ENCODE data around the gene VAV2.

VAV2 gene

GRCh38 chr9:133792721-133793470 lies 199.2 kb downstream of the VAV2 start:
- Mint-ChIP-seq H3K27me3 (ENCODE audit: low read depth, poor library complexity) (peaks cover 3% of the 10 kb centered on the region), H3K4me1 (peaks cover 23% of the 10 kb centered on the region), H3K9me3 (no peaks in the 10 kb centered on the region), H3K36me3 (ENCODE audit: low read depth) (peaks cover 17% of the 10 kb centered on the region), H3K27ac (no peak overlapping the region), H3K4me3 (no peak overlapping the region)
- DNase-seq: peak; percentile 85
- peak; percentile 91 for TF ChIP-seq CTCF (IDR thresholded peaks at IDR 0.05)

GRCh38 chr9:133791735-133792649 lies 200.1 kb downstream of the VAV2 start:
- H3K36me3 Mint-ChIP-seq (ENCODE audit: low read depth): peaks cover 17% of the 10 kb centered on the region
- no peak overlapping the region for H3K4me3 Mint-ChIP-seq
- DNase-seq: no peak
- peaks cover 23% of the 10 kb centered on the region for H3K4me1 Mint-ChIP-seq
- peaks cover 3% of the 10 kb centered on the region for H3K27me3 Mint-ChIP-seq (ENCODE audit: low read depth, poor library complexity)
- H3K27ac Mint-ChIP-seq: no peak overlapping the region
- no peaks in the 10 kb centered on the region for H3K9me3 Mint-ChIP-seq
- no peak for TF ChIP-seq CTCF (IDR thresholded peaks at IDR 0.05)

- Mint-ChIP-seq H3K4me1 (peaks cover 23% of the 10 kb centered on the region), H3K9me3 (no peaks in the 10 kb centered on the region), H3K27me3 (ENCODE audit: low read depth, poor library complexity) (peaks cover 3% of the 10 kb centered on the region), H3K36me3 (ENCODE audit: low read depth) (peaks cover 14% of the 10 kb centered on the region), H3K27ac (no peak overlapping the region), H3K4me3 (no peak overlapping the region)
- TF ChIP-seq CTCF (IDR thresholded peaks at IDR 0.05): no peak
- DNase-seq: no peak
These were observed 201.1 kb downstream of the VAV2 start for GRCh38 chr9:133791069-133791468.

- H3K27ac Mint-ChIP-seq: no peak overlapping the region
- no peak overlapping the region for H3K4me3 Mint-ChIP-seq
- peaks cover 9% of the 10 kb centered on the region for H3K36me3 Mint-ChIP-seq (ENCODE audit: low read depth)
- peaks cover 19% of the 10 kb centered on the region for H3K4me1 Mint-ChIP-seq
- TF ChIP-seq CTCF (IDR thresholded peaks at IDR 0.05): no peak
- peaks cover 3% of the 10 kb centered on the region for H3K27me3 Mint-ChIP-seq (ENCODE audit: low read depth, poor library complexity)
- DNase-seq: no peak
- H3K9me3 Mint-ChIP-seq: no peaks in the 10 kb centered on the region
These were observed 202.3 kb downstream of the VAV2 start for GRCh38 chr9:133789778-133790177.

GRCh38 chr9:133788819-133789717 lies 203.1 kb downstream of the VAV2 start:
- H3K4me1 Mint-ChIP-seq: peaks cover 12% of the 10 kb centered on the region

More at GRCh38 chr9:133788819-133789717, 203.1 kb downstream of the VAV2 start:
- Mint-ChIP-seq H3K27ac (peak overlapping the region; percentile 66), H3K4me3 (no peak overlapping the region), H3K9me3 (no peaks in the 10 kb centered on the region), H3K27me3 (ENCODE audit: low read depth, poor library complexity) (peaks cover 3% of the 10 kb centered on the region), H3K36me3 (ENCODE audit: low read depth) (peaks cover 6% of the 10 kb centered on the region)
- no peak for DNase-seq
- TF ChIP-seq CTCF (IDR thresholded peaks at IDR 0.05): no peak
